GM18499 (cell line): Measurements from ENCODE around the gene RPL32.

Experiments used
- ATAC-seq: cut with Tn5 transposase; IDR thresholded peaks from one replicate; pipeline ENCODE4 v1.9.1; 2021; ENCODE audit warnings: moderate number of reproducible peaks; ENCODE audit not compliant: insufficient read depth, unreplicated experiment

The RPL32 gene

GRCh38 chr3:12833222-12834161, 7.9 kb downstream of the RPL32 start:
- no peak for ATAC-seq

- ATAC-seq: no peak
Observed at GRCh38 chr3:12832350-12833221, 8.8 kb downstream of the RPL32 start.

GRCh38 chr3:12831301-12831866, 10.0 kb downstream of the RPL32 start:
- no peak for ATAC-seq

- ATAC-seq: no peak
Observed at GRCh38 chr3:12830785-12831156, 10.6 kb downstream of the RPL32 start.

GRCh38 chr3:12829886-12830784, 11.2 kb downstream of the RPL32 start:
- ATAC-seq: no peak

GRCh38 chr3:12829404-12829803, 12.0 kb downstream of the RPL32 start:
- ATAC-seq: no peak

- no peak for ATAC-seq
Observed at GRCh38 chr3:12828751-12829150, 12.6 kb downstream of the RPL32 start.

GRCh38 chr3:12825156-12825555, 16.2 kb downstream of the RPL32 start:
- no peak for ATAC-seq

GRCh38 chr3:12824299-12824698, 17.1 kb downstream of the RPL32 start:
- no peak for ATAC-seq

GRCh38 chr3:12822725-12823373, 18.5 kb downstream of the RPL32 start:
- ATAC-seq: no peak

GRCh38 chr3:12818773-12819172, 22.6 kb downstream of the RPL32 start:
- no peak for ATAC-seq

- no peak for ATAC-seq
Observed at GRCh38 chr3:12818273-12818672, 23.1 kb downstream of the RPL32 start.

GRCh38 chr3:12817343-12817710, 24.0 kb downstream of the RPL32 start:
- ATAC-seq: no peak

- ATAC-seq: no peak
Observed at GRCh38 chr3:12816521-12817342, 24.6 kb downstream of the RPL32 start.

- no peak for ATAC-seq
Observed at GRCh38 chr3:12815719-12816118, 25.6 kb downstream of the RPL32 start.

GRCh38 chr3:12815078-12815477, 26.3 kb downstream of the RPL32 start:
- ATAC-seq: no peak

- ATAC-seq: no peak
Observed at GRCh38 chr3:12813967-12814366, 27.4 kb downstream of the RPL32 start.

GRCh38 chr3:12812812-12813211, 28.6 kb downstream of the RPL32 start:
- ATAC-seq: no peak

GRCh38 chr3:12810961-12811360, 30.4 kb downstream of the RPL32 start:
- ATAC-seq: no peak
